GM15510 (cell line): ENCODE data around the gene ATIC.

Experiments
- POLR2A ChIP-seq: IDR thresholded peaks from 3 replicates; pipeline ENCODE4 v1.6.1; 2011; ENCODE audit warnings: borderline replicate concordance; ENCODE audit not compliant: insufficient read length; ENCODE audit errors: extremely low read depth

Gene ATIC

DNA sequence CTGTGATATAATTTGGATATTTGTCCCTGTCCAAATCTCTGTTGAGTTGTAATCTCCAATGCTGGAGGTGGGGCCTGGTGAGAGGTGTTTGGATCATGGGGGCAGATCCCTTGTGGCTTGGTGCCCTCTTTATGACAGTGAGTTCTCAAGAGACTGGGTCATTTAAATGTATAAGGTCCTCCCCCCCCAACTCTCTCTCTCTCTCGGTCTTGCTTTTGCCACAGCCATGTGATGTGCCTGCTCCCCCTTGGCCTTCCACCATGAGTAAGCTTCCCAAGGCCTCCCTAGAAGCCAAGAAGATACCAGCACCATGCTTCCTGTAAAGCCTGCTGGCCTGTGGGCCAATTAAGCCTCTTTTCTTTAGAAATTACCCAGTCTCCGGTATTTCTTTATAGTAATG is 65.4 kb downstream of the ATIC start:
- TF ChIP-seq POLR2A, result no peak

DNA sequence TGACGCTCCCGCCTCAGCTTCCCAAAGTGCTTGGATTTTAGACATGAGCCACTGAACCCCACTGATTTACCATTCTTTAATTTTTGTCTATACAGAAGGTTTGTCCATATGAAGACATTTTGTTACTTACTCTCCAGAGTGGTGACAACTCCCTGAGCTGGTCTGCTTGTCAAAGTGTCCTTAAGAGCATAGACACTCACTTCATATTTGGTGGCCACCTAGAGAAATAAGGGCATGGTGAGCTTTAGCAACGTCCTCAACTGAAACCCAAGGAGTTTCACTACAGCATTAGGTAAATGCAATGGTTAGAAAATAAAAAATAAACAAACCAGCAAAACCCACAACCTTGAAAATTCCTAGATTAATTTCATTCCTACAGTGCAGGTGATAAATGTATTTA is 66.2 kb downstream of the ATIC start:
- TF ChIP-seq POLR2A, result no peak

DNA sequence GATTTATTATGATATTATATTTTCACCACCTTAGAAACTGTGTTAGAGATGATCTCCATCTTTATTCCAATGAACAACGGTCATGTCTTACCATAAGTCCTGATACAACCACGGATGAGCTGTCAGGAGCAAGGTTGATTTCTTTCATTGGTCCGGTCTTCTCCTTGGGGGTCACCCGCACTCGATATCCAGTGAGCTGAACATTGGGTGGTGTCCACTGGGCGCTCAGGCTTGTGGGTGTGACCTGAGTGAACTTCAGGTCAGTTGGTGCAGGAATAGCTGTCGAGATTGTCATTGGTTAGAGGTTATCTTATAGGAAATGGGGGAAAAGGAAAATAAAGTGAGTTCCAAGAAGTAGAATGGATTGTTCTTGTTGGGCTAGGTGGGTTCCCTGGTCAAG is 67.2 kb downstream of the ATIC start:
- TF ChIP-seq POLR2A, result no peak

DNA sequence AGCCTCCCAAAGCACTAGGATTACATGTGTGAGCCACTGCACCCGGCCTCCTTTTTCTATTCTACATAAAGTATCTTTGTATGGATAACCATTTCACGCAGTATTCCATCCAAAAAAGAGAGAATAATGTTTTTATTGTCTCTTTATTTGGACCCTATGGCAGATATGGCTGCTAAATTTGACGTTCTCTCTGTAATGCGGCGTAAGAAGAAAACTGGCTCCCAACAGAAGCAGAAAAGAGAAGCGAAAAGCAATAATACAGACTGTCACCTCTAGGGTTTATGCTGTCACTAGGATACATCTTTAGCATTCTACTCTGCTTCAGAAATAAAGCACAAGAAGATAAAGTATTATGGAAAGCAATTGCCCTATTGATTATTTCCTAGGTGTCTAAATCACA is 68.1 kb downstream of the ATIC start:
- TF ChIP-seq POLR2A, result no peak

DNA sequence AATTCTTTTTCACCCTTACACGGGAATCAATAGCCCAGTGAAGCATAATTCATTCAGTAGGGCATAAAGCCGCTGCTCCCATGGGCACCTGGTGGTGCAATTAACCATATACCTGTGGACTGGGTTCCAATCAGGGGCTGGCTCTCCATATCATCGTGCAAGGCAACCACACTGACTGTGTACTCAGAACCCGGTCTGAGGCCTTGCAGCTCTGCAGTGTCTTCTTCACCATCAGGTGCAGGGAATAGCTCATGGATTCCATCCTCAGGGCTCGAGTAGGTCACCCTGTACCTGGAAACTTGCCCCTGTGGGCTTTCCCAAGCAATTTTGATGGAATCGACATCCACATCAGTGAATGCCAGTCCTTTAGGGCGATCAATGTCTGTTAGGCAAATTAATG is 68.8 kb downstream of the ATIC start:
- no peak for TF ChIP-seq POLR2A

DNA sequence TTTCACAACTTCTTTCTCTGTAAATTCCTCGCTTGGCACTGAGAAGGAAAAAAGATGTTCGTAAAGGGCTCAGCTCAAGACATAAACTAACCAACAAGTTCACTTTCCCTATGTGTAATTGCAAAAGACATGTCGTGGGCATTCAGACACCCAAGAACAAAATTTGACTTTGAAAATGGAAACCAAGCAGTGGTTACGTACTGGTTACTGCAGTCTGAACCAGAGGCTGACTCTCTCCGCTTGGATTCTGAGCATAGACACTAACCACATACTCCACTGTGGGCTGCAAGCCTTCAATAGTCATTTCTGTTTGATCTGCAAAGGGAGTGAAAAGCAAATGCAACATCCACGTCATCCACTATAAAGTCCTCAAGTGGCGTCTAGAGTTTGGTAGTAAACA is 70.2 kb downstream of the ATIC start:
- no peak for TF ChIP-seq POLR2A

DNA sequence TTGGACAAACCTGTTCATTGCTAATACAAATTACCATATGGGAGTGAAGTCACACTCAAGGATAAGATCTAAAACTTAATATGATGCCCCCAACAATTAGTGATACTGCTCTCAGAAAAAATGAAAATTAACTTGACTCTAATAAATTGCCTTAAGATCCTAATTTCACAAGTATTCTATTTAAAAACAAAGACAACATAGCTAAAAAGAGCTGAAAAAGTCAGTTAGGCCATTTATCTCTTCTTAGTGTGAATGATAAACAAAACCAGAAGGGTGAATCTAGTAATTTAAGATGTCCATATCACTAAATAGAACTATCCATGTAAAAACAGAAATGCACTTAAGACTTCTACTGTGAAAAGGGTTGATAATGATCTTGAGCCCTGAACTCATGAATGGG is 70.6 kb downstream of the ATIC start:
- no peak for TF ChIP-seq POLR2A

DNA sequence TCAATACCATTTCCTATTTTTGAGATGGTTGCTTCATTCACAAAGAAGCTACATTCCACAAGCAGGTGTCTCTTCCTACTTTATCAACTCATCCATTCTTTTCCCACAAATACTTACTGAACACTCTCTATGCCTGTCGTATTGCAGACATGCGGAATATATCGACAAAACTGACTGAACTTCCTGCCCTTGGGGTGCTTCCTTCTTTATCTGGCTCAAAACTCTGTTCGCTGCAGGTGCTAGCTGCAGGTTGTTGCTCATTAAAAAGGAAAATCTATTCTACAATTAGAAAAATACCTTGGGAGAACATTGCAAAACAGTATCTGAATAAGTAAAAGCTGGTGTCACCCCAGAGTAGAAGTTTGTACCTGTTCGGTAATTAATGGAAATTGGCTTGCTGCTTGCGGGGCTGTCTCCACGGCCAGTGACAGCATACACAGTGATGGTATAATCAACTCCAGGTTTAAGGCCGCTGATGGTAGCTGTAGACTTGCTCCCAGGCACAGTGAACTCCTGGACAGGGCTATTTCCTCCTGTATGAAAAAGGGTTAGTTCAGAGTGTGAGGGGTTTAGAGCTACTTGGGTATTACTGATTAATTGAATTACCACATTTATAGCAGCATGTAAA is 71.9 kb downstream of the ATIC start:
- no peak for TF ChIP-seq POLR2A

DNA sequence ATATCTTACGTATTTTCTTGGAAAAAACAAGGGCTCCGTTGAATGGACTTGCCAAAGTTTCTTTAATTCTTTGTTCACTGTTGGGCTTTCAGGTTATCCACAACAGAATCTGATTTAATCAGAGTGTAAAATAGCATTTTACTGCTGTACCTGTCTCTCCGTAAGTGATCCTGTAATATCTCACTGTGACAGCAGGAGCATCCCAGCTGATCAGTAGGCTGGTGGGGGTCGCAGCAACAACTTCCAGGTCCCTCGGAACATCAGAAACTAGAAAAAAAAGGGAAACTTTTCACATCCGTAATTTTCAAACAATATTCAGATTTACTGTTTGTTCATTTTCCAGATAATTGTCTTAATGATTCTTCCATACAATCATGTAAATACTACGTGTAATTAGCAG is 72.9 kb downstream of the ATIC start:
- TF ChIP-seq POLR2A, result no peak

DNA sequence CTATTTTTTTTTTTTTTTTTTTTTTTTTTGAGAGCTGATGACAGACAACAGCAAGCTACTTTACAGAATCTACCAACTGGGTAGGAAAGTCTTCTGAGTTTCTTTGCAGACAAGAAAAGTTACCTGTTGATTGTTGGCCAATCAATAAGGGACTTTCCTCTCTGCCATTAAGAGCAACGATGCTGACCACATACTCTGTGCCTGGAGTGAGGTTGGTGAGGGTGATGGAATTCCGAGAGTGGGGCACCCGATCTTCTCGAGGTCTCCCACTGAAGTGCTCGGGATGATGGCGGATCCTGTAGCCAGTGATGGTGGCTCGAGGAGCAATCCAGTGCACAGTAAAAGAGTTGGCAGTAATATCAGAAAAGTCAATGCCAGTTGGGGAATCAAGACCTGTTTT is 74.7 kb downstream of the ATIC start:
- TF ChIP-seq POLR2A, result no peak

DNA sequence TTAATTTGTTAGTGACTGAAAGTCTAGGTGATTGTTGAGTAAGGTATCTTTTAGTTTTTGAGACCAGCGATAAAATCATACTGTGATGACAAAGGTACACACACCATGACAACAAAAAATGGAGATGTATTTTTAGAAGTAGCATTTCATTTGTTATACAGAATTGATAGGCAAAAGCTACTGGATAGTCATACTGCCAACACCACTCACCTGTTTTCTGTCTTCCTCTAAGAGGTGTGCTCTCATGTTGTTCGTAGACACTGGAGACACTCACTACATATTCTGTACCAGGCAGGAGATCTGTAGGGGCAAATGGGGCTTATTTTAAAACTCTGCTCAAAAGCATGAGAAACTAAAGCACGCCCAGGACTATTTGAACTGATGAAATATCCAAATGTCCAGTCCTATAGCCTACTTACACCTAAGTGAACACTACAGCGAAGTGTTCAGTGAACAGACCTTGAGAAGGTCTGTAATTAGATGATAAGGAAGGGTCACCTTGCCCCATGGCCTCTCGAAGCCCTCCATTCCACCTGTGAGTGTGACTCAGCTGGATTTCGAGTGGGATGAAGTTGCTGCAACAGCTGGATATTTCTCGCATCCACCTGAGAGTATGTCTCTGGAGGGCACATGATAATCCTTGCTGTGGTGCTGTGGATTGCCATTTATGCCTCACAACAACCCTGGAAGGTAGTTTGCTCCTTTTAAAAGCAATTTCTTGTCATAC is 76.3 kb downstream of the ATIC start:
- no peak for TF ChIP-seq POLR2A

DNA sequence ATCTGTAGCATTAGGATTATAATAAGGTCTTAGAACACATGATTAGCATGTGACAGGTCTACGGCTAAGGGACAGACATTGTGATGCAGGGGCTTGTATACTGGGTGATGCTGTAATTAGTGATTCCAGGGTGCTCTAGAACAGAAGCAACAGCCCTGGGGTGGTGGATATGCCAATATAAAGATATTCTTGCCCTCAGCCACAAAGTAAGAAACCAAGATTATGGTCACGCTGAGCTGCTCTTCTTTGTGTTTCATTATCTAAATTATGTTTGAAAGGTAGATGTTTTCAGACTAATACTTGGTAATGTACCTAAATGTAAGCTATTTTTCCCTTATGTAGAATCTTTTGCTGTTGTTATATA is 78.7 kb downstream of the ATIC start:
- no peak for TF ChIP-seq POLR2A

DNA sequence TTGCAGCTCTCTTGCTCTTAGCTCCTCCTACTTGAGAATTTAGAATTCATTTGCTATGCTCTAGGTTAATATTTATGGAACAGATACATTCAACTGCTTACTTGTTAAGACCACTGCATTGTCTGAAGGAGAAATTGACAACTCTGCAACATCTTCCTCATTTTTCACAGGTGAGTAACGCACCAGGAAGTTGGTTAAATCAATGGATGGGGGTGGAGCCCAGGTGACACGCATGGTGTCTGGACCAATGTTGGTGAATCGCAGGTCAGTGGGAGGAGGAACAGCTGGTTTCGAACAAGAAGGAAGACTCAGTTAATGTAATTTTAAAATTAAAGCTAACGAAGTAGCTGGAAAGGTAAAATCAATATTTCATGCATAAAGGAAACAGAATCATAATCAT is 79.7 kb downstream of the ATIC start:
- no peak for TF ChIP-seq POLR2A

DNA sequence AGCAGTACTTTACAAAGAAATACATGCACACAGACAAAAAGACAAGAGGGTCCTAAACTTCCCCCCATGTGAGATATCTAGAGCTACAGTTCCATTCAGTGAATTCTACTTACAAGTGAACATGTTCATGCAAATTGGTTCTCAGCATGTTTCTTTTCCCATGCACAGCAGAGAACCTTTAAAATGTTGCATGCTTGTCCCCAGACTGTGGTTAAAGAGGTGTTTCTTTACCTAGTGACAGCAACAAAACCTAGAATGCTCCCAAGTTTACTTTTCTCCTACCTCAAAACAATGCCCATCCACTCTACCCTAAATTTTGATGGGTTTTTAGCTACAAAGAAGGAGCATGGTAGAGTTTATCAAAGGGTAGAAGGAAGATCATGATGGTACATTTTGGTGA is 80.3 kb downstream of the ATIC start:
- TF ChIP-seq POLR2A, result no peak

DNA sequence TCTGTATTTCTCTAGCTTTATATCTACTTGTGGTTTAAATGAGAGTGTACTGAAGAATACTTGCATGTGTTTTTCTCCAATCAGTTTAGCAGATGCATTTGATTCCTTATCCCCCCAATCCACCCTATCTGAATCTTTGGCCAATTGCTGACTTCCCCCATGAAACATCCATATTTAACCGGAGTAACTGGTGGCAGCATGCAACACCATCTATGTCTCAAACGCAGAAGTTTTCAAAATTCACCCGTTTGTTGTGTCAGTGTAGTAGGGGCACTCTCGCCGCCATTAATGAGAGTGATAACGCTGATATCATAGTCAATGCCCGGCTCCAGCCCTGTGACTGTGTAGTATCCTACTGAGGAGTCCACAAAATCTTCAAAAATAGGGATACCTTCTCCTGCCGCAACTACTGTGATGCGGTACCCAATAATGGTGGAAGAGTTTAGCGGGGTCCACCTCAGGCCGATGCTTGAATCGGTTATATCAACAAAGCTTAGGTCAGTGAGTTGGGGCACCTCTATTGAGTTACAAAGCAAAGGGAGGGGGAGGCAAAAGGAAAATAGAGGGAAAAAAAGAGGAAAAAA is 80.9 kb downstream of the ATIC start:
- TF ChIP-seq POLR2A, result no peak

DNA sequence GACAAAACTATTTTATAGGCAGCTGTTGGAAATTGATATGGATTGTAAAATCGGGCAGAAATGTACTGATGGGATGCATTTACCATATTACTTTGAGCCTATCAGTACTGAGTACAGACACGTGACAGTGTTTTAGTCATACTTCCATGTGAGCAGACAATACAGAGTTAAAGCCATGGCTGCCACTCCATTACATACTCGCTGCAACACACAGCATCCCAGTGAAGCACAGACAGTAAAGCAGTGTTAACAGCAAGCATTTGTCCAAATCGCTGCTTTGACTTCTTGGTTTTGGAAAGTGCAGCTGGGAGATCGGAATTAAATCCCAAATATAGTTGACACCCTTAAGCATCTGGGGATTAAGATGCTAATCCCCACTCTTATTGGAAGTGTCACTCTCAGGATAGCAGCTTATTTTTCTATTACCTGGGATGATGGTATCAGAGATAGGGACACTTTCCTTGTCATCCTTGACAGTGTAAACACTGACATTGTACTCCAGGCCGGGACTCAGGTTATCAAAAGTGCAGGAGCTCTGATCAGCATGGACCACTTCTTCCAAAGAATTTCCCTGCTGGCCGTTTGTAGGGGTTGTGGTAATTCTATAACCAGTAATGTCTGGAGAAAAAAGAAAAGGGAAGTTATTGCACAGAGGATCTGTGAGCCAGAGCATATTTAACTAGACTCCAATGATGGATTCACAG is 82.4 kb downstream of the ATIC start:
- TF ChIP-seq POLR2A, result no peak

DNA sequence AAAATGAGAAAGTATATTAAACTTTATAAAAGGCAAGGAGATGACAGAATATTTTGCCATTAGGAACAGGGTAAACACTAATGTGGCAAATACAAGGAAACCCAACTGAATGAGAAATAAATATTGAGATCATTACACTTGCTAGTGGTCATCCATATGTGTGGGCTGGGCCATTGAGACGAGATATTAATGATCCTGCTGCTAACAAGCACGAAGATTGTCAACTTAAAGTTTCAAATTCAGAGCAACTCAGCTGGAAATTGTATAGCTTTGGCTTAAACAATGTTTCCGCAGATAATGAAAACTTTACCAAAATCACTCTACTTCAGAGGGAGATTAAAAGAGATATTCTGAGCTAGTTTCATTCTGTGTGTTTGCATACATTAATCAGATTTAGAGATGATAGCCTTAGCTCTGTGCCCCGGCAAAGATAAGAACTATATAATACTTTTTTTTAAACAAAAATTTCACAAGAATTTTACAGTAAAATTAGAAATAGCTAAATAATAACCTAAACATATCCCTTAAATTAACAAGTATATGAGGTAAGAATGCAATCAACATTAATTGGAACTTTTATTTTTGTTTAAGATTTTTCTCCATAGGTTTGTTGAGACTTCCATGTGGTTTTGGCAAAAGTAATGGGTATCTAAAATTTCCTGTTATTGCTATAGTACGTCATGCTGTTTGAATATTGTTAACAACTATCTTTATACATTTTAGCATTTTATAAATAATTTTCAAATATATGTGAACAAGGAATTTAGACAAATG is 84.0 kb downstream of the ATIC start:
- no peak for TF ChIP-seq POLR2A
